Anterior cingulate cortex (tissue), 58 donors: ENCODE results near the gene SHANK1.

Experiments
- DNase-seq, 58 donors: peaks; one replicate each; lab custom pipeline; 2025; lab: John Stamatoyannopoulos, UW

Gene SHANK1

GRCh38 chr19:50693064-50693975 is 26.3 kb downstream of the SHANK1 start:
- DNase-seq, result no peak

DNA sequence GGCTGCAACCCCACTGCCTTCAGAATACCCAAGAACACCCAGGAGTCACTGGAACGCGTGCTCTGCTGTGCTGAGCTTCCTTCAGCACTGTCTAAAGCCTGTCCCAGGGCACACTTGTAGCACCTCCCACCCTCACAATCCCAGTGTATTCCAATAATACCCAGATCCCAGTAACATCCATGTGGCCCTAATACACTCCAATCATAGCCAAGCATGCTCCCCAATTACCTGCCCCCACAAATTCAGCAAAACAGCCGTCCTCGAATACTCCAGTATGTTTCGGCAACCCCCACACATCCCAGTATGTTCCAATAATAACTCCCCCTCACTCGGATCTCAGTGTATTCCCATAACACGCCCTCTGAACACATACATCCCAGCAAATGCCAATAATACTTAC is 29.2 kb downstream of the SHANK1 start:
- DNase-seq, result peak in 1 of 58 donors; percentile 2

DNA sequence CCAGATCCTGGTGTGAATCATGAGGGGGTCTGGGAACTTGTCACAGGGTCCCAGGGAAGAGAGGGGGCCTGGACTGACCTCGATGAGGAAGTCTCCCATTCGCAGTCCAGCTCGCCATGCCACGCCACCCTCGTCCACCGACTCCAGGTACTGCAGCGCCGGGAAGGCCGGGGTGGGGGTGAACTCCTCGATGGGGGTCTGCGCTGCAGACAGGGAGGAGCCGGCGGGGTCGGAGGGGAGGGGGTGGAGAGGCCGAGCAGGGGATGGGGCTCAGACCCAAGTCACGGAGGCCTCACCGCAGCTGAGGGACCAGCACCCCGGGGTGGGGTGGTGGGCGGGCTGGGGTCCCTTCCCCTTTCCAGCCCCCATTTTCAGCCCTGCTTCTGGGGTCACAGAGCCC is 30.8 kb downstream of the SHANK1 start:
- no peak for DNase-seq

DNA sequence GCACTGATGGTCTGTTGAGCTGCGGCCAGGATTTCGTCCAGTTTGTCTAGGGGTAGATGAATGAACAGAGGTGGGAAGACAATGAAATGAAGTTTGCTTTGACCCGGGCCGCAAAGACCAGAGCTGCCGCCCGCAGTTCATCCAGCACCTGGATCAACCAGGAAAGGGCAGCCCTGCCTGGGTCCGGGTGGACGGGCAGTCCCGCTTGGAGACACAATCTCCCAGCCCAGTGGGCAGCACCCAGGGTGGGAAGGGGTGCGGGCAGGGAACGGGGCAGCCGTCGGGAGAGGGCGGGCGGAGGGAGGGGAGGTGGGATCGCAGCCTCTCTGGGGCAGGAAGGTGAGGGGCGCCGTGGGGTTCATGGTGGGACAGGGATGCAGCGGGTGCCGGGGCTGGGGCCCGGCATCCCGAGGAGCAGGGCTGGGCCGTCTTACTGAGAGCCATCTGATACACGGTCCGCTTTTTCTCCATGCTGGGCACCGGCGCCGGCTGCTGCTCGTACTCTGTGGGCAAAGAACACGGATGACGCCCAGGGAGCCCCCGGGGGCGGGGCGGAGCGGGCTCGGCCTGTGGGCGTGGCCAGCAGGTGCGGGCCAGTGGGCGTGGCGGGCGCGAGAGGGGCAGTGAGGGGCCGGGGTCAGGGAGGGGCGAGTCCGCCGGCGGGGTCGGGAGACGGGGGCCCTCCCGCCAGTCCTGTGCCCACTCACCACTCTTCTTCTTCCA is 33.1 kb downstream of the SHANK1 start:
- peak in 1 of 58 donors; percentile 21 for DNase-seq

GRCh38 chr19:50679177-50680125 is 40.2 kb downstream of the SHANK1 start:
- DNase-seq, result peak in 56 of 58 donors; percentile 2 to 91 (median 63)

- DNase-seq, result no peak
These were observed 41.3 kb downstream of the SHANK1 start for GRCh38 chr19:50678323-50678722.

- no peak for DNase-seq
These were observed 42.0 kb downstream of the SHANK1 start for GRCh38 chr19:50677636-50678035.

DNA sequence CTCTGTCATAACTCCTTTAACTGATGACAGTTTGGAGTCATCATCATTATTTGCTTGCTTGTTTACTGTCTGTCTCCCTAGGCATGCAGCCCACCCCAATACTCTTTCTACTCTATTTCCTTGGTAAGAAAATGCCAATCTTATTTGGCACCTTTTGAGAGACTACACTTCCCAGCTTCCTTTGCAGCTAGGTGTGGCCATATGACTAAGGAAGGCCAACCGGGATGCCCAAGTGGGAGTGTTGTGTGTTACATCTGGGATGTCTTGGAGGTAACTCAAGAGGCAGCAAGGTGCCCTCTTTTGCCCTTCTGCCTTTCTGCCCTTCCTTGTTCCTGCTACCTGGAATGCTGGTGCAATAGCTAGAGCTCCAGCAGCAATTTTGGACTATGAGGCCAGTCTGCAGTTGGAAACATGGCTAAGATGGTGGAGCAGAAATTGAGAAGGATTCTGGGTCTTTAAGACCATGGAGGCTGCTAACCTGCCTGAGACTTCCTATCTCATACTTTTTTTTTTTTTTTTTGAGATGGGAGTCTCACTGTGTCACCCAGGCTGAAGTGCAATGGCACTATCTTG is 42.9 kb downstream of the SHANK1 start:
- DNase-seq, result no peak

DNA sequence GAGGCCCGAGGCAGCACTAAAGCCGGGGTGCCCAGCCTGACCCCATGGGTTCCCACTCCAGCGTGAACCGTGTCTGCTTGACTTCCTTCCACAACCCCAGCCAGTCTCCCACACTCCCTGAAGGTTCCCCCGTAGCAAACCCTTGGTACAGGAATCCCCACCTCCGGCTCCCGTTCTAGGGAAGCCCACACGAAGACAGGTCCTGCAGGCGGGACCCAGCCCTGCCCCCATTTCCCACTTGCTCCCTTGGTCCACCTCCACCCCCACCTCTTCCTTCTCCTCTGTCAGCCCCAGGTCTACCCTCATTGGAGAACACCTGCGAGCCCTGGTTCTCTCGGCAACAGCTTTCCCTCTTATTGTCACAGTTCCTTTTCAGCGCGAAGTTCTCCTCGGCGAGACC is 46.5 kb downstream of the SHANK1 start:
- DNase-seq, result no peak

DNA sequence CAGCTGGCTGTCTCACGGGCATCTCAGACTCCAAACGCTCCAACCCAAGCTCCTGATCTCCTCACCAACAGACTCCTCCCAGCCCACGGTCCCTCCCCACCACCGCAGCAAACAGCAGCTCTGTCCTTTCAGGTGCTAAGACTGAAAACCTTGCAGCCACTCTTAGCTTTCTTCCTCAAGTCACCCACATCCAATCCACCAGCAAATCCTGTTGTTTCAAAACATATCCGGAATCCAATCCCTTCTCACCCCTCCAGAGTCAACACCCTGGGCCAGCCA is 49.6 kb downstream of the SHANK1 start:
- peak in 1 of 58 donors; percentile 35 for DNase-seq

DNA sequence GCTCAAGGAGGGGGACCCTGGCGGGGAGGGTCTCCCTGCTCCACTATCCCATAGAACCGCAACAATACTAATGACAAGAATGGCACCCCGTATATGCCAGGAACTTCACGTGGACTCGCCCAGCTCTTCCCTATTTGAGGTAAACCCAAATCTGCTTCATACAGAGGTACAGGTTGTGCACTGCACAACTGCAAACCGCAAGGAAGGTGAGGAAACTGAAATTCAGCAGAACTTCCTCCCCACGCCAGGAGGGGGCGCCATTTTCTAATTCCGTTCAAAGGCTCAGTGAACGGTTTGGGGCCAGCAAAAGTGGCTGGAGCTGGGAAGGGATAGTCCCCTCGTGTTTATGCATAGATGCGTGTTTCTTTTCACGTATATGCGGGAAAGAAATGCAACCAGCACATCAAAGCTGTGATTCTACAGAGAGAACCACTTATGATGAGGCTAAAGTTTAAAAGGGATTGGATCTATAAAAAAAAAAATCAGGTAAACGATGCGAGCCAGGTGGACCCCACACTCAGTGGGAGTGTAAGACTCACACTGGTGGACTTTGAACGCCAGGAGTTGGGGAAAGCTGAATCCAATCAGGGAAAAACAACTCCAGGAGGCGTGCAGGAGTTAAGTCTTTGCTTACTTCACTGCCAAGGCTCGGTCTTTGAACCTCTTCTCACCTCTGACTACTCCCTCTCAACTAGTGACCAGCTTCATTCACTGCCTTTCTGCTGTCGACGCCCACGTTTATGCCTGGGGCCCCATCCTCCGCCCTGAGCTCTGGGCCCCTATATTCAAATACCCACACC is 50.1 kb downstream of the SHANK1 start:
- peak in 26 of 58 donors; percentile 5 to 61 (median 20) for DNase-seq

- DNase-seq, result no peak
These were observed 50.7 kb downstream of the SHANK1 start for GRCh38 chr19:50668879-50669278.

- DNase-seq, result no peak
These were observed 51.2 kb downstream of the SHANK1 start for GRCh38 chr19:50668416-50668815.

- DNase-seq, result no peak
These were observed 51.8 kb downstream of the SHANK1 start for GRCh38 chr19:50667759-50668231.

DNA sequence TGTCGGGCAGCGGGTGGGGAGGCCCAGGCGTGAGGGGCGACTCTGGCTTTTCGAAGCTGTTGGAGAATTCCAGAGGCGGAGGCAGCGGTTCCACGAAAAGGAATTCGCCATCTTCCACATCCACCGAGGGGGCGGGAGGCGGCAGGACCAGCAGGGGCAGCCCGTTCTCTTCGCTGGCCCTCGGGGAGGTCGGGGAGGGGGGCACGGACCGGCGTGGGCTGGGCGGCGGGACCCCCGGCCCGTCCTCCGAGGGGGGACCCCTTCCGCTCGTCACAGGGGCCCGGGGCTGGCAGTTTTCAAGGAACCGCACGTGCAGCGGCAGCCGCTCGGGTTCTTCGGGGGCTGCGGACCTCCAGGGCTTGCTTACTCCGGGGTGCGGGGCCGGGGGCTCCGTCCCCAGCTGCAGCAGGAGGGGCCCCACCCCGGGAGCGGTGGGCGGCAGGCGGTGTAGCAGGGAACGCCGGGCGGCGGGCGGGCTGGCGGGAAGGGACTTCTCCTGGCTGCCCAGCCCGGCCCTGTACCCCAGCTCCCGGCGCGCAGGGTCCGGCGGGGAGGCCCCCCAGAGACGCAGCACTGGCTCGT is 52.3 kb downstream of the SHANK1 start:
- DNase-seq, result no peak

DNA sequence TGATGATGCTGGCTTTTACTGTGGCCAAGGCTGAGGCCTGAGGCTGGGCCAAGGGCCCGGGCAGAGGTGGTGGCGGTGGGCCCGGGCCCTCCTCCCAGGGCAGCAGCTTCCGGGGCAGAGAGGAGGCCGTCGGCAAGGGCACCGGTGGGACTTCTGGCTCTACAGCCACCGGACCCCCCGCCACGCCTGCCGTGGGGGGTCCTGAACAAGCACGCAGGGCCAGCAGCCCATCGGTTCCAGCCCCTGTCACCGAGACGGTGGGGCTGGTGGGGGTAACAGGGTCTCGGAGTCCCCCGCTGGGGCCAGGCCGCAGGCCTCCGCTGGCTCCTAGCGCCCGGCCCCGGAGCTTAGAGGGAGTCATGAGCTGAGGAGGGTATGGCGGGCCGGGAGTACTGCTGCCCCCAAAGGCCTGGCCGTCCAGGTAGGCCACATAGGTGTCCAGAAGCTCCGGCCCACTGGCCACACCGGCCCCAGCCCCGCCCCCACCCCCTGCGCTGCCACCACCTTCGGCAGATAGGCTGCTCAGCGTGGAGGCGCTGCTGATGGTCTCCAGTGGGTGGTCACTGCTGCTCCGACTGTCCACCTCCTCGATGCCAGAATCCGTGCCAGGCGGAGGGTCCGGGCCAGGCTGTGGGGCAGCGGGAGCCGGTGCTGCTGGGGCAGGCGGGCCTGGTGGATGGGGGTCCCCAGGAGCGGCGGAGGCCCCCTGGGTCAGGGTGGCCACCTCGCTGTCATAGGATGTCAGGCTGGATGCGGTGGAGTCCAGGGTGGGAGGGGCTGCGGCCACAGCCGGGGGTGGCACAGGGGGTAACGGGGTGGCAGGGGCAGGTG is 53.0 kb downstream of the SHANK1 start:
- DNase-seq, result no peak

DNA sequence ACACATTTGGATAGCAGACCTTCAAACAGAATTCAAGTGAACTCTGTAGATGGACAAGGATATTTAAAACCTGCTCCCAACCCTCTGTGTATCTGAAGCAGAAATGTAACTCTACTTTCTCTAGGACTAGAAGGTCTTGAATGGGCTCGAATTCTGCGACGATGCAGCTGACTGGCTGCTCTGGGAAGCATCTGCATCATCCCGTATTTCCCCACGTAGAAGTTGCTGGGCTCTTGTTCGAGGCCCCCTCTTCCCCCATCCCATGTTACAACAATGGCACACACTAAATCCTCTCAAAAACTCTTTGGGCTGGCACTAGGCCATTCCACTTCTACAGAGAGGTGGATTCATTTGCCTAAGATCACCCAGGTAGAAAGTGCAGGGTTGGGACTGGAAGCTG is 55.4 kb downstream of the SHANK1 start:
- DNase-seq, result no peak

DNA sequence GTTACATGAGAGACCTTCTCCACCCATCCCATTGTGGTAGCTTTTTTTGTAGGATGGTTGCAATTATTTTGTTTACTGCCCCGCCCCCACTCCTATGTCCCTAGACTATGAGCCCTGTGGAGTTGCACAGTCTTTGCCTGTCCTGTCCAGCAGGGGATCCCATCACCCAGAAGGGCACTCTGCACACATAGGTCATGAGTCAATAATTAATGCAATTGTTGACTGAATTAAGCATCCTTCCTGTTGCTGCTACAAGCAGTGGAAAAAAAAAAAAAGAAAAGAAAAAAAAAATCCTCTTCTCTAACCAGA is 56.2 kb downstream of the SHANK1 start:
- no peak for DNase-seq
